ENCODE data around the gene PLCH1.
A peak's percentile ranks its signal among the peaks of the same experiment; 100 is the strongest.

PLCH1 gene

DNA sequence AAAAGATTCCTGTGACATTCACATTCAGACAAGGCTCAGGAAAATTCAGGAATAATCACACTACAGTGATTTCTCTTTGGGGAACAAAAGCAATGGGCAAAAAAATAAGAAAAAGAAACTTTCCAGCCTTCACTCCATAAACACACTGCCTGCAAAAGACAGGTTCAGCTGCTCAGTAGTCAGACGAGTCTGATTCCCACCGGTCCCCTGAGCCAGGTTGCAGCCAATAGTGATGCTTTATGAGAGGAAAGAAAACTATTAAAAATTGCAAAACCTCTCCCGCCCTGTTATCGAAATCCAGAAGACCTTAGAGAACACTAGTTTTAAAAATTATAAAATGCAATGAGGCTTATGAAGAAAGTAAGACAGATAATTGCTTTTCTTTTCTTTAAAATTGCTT, 8.5 kb downstream of the PLCH1 start:
- H3K36me3 ChIP-seq, result no peaks in the 10 kb centered on the region
- no peak for DNase-seq
- H3K27me3 ChIP-seq, result peaks cover 3% of the 10 kb centered on the region; the same call in 1 of the 2 replicates
- no peaks in the 10 kb centered on the region for H3K4me1 ChIP-seq
- no peak overlapping the region for H3K4me3 ChIP-seq (ENCODE audit: low read depth, low read length)
- TF ChIP-seq, protein P1, sequence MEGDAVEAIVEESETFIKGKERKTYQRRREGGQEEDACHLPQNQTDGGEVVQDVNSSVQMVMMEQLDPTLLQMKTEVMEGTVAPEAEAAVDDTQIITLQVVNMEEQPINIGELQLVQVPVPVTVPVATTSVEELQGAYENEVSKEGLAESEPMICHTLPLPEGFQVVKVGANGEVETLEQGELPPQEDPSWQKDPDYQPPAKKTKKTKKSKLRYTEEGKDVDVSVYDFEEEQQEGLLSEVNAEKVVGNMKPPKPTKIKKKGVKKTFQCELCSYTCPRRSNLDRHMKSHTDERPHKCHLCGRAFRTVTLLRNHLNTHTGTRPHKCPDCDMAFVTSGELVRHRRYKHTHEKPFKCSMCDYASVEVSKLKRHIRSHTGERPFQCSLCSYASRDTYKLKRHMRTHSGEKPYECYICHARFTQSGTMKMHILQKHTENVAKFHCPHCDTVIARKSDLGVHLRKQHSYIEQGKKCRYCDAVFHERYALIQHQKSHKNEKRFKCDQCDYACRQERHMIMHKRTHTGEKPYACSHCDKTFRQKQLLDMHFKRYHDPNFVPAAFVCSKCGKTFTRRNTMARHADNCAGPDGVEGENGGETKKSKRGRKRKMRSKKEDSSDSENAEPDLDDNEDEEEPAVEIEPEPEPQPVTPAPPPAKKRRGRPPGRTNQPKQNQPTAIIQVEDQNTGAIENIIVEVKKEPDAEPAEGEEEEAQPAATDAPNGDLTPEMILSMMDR (IDR thresholded peaks at IDR 0.05; ENCODE audit: low read depth, low read length), result no peak
- no peaks in the 10 kb centered on the region for H3K9me3 ChIP-seq

DNA sequence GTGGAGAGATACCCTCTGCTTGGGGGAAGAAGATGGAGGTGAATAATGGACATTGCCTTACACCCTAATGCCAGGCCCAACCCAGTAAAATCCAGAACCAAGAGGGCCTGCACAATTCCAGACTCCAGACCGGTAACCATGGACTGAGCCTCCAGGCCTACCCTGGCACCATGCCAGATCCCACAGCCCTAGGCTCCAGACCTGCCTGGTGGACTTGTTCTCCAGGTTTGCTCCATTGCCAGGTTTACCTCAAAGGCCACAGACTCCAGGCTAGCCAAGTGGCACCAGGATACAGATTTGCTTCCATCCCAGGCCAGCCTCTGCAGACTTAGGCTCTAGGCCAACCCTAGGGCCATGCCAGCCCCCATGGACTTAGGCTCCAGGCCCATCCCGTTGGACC, 14.0 kb downstream of the PLCH1 start:
- no peaks in the 10 kb centered on the region for H3K27me3 ChIP-seq
- H3K4me3 ChIP-seq (ENCODE audit: low read depth, low read length), result no peak overlapping the region
- no peaks in the 10 kb centered on the region for H3K36me3 ChIP-seq
- TF ChIP-seq, protein P1 (IDR thresholded peaks at IDR 0.05; ENCODE audit: low read depth, low read length), result no peak
- DNase-seq, result peak; percentile 40
- H3K9me3 ChIP-seq, result no peaks in the 10 kb centered on the region
- H3K4me1 ChIP-seq, result no peaks in the 10 kb centered on the region

DNA sequence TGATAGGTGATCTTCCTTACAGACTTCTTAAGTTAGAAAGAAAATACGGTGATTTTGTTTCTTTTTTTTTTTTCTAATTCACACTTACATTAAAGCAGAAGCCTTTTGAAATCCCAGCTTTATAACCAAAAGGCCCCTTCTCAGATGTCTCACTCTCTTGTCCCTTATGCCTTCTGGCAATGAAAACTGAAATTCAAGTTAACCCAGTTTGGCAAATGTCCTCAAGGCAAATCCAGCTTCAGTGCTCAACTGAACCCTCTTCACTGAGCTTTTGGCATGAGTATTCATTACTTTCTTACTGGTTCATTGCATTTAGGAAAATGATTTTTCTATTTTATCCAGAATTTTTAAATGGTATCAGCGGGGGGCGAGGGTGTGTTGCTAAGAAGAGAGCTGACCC, 17.0 kb downstream of the PLCH1 start:
- H3K9me3 ChIP-seq, result no peaks in the 10 kb centered on the region
- no peaks in the 10 kb centered on the region for H3K36me3 ChIP-seq
- DNase-seq, result no peak
- H3K4me1 ChIP-seq, result no peaks in the 10 kb centered on the region
- no peak overlapping the region for H3K4me3 ChIP-seq (ENCODE audit: low read depth, low read length)
- TF ChIP-seq, protein P1 (IDR thresholded peaks at IDR 0.05; ENCODE audit: low read depth, low read length), result no peak
- H3K27me3 ChIP-seq, result peaks cover 3% of the 10 kb centered on the region; the same call in 1 of the 2 replicates

DNA sequence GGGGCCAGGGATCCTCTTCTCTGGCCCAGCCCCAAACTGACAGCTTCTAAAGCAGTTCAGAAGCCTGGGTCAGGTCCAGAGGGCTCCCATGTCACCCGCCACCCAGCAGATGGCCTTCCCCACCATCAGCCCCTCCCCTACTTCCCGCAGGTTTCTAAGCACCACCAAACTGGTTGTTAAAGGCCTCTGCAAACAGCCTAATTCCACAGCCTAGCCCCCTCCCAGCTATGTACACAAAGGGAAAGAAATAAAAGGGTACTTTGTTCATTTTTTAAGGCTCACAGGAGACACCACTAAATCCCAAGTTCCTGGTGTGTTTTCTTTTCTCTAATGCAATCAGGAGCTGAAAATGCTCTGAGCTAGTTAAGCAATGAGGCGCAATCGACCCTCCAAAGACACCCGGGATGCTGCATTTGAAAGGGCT, 30.6 kb downstream of the PLCH1 start:
- H3K27me3 ChIP-seq, result no peaks in the 10 kb centered on the region
- H3K36me3 ChIP-seq, result no peaks in the 10 kb centered on the region
- H3K4me1 ChIP-seq, result no peaks in the 10 kb centered on the region
- TF ChIP-seq, protein P1 (IDR thresholded peaks at IDR 0.05; ENCODE audit: low read depth, low read length), result no peak
- no peak for DNase-seq
- H3K4me3 ChIP-seq (ENCODE audit: low read depth, low read length), result no peak overlapping the region
- H3K9me3 ChIP-seq, result no peaks in the 10 kb centered on the region

DNA sequence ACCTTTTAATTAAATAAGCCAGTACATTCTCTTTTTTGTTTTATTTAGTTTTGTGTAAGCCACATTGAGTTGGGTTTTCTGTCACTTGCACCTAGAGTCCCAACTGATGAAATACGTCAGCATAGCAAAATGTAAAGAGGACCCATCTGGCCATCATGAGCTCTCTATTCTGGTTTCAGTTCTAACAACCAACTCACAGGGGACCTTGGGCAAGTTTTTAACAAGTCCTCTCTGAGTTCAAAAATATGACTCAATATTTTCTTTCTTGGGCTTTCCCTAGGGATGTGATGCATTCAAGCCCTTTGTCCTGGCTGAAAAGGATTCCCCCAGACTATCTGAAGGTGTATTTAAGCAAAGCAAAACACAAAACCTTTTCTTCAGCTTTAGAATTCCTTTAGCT, 32.9 kb downstream of the PLCH1 start:
- TF ChIP-seq, protein P1 (IDR thresholded peaks at IDR 0.05; ENCODE audit: low read depth, low read length), result no peak
- Histone ChIP-seq H3K36me3 (no peaks in the 10 kb centered on the region), H3K4me1 (no peaks in the 10 kb centered on the region), H3K9me3 (no peaks in the 10 kb centered on the region), H3K4me3 (ENCODE audit: low read depth, low read length) (no peak overlapping the region), H3K27me3 (no peaks in the 10 kb centered on the region)
- DNase-seq, result no peak

DNA sequence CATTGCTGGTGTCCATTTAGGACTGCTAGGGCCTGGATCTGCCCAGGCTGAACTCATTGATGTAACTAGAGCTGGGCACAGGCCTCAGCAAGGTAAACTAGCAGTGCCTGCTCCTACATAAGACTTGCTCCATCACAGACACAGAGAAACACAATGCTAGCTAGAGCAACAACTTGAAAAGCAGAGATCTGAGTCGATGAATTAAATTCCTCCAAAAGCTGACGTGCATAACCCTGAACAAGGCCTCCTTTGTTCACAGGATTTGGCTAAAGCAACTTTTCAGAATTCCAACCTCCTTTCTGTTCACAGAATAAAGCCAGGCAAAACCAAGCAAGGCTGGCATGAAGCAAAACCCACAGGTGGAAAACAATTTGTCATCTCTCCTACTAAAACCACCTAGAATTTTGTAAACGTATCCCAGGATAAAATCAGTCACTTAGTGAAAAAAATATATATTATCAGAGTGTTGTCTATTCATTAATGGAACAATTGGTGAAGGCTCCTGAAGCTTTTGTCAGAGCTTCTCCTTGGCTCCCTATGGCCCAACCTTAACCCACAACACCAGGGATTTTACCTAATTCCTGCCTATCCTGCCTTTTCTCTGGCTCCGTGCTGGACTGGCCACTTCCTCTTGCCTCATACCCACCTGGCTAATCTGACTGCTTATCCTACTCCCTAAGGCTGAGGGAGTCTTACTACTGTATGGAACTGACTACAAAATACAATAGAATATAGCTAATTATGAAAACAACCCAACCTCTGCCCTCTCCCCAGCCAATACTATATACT, 39.9 kb downstream of the PLCH1 start:
- H3K4me3 ChIP-seq (ENCODE audit: low read depth, low read length), result no peak overlapping the region
- TF ChIP-seq, protein P1 (IDR thresholded peaks at IDR 0.05; ENCODE audit: low read depth, low read length), result no peak
- 0 out of 2 replicates have a peak, but pooled peaks cover 5% of the 10 kb centered on the region for H3K27me3 ChIP-seq
- H3K36me3 ChIP-seq, result no peaks in the 10 kb centered on the region
- DNase-seq, result no peak
- H3K9me3 ChIP-seq, result no peaks in the 10 kb centered on the region
- H3K4me1 ChIP-seq, result no peaks in the 10 kb centered on the region

All from BE2C (cell line).